Loucy (cell line): ENCODE data around the gene MCM9.

Source experiments
- CTCF ChIP-seq: fragments of 200-600 bp; sonication (generic); conservative IDR thresholded peaks from 2 replicates; pipeline ENCODE4 v1.5.1; 2014; ENCODE audit warnings: mild to moderate bottlenecking, antibody characterized with exemption, low read length
- EZH2phosphoT487 ChIP-seq: fragments of 200-600 bp; IDR thresholded peaks from 2 replicates; pipeline ENCODE4 v1.6.1; 2018; ENCODE audit warnings: antibody characterized with exemption, mild to moderate bottlenecking, moderate library complexity, borderline replicate concordance

GRCh38 chr6:118844915-118845314 lies 90.0 kb downstream of the MCM9 start:
- TF ChIP-seq CTCF (no peak), EZH2phosphoT487 (no peak)
